Measurements from ENCODE around the gene POGZ. TPM values are rescaled to one million over a fixed set of nuclear protein-coding genes. Genes with fewer than 3 reads are reported as not detected.
"Not testable (repeated sequence)": the region's sequence is repeated elsewhere in the genome, so short reads cannot be mapped to it uniquely, and the experiment has no call there.

POGZ gene
- total and polyA plus RNA-seq, 2 of the 4 experiments (the other 2 are of a cell fraction) = 20.8 to 33.5 TPM

DNA sequence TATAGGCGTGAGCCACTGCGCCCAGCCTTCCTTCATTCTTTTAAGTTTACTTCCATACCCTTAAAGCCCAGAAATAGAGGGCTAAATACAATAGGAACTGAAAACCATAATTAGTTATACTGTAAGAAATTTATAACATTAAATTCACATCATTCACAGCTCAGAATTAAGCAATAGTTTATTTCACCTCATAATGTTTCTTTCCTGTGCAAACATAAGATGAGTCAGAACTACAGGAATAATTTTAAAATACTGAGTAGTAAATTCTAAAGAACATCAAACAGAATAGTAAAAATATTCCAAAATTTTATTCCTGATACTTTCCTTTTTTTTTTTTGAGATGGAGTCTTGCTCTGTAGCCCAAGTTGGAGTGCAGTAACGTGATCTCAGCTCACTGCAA, 24.1 kb downstream of the POGZ start:
- Histone ChIP-seq H3K27ac (ENCODE audit: insufficient read depth, low read length) (peak overlapping the region; percentile 82; the same call in 1 of the 2 replicates), H4K20me1 (ENCODE audit: insufficient read depth, low read length) (peaks cover 66% of the 10 kb centered on the region), H3K4ac (ENCODE audit: low read depth, low read length) (no peak overlapping the region), H2BK120ac (ENCODE audit: low read depth, low read length) (no peak overlapping the region), H3K18ac (ENCODE audit: low read depth, low read length) (no peak overlapping the region), H3K4me1 (ENCODE audit: control insufficient read depth, insufficient read depth, low read length) (peaks cover 10% of the 10 kb centered on the region), H3K9me1 (ENCODE audit: insufficient read depth, low read length) (peaks cover 11% of the 10 kb centered on the region; the same call in 1 of the 2 replicates), H3K9ac (ENCODE audit: low read depth, low read length) (no peak overlapping the region), H3K27me3 (ENCODE audit: control insufficient read depth, insufficient read depth, low read length) (no peaks in the 10 kb centered on the region), H4K91ac (ENCODE audit: insufficient read depth, low read depth, low read length) (no peak overlapping the region), H3K4me2 (ENCODE audit: low read depth, low read length) (peak overlapping the region; percentile 25; the same call in 1 of the 2 replicates), H2AFZ (replicated peaks; ENCODE audit: low read length, poor library complexity) (no peak overlapping the region), H3K23ac (ENCODE audit: low read depth, low read length) (no peak overlapping the region), H2BK5ac (ENCODE audit: low read depth, low read length, poor library complexity, severe bottlenecking) (peak overlapping the region; percentile 68), H3K14ac (replicated peaks; ENCODE audit: low read depth, low read length) (no peak overlapping the region), H3K79me1 (ENCODE audit: low read depth in 1 of 2, low read length in 2 of 2) (peaks cover 32 to 77% of the 10 kb centered on the region in 2 experiments), H3K9me3 (ENCODE audit: control insufficient read depth, insufficient read depth, low read length) (no peaks in the 10 kb centered on the region), H3K4me3 (ENCODE audit: insufficient read depth, low read depth, low read length) (no peak overlapping the region), H3K36me3 (ENCODE audit: control insufficient read depth, insufficient read depth, low read length) (peaks cover 13% of the 10 kb centered on the region), H4K5ac (ENCODE audit: low read depth, low read length) (no peak overlapping the region), H2AK5ac (ENCODE audit: low read depth, low read length) (no peak overlapping the region), H2BK15ac (ENCODE audit: low read depth, low read length) (no peak overlapping the region), H2BK20ac (ENCODE audit: low read depth, low read length) (no peak overlapping the region), H3K56ac (ENCODE audit: extremely low read depth, insufficient read depth, low read length) (no peak overlapping the region), H2AK9ac (replicated peaks; ENCODE audit: low read depth, low read length, poor library complexity) (no peak overlapping the region), H4K8ac (ENCODE audit: low read depth in 2 of 2, low read length in 2 of 2) (no peak overlapping the region)
- ChIA-PET POLR2A (ENCODE audit: unreplicated experiment) (interaction anchor here (0.6 kb wide), 1 partner anchor 170 kb away, joined by 4 read pairs; no protein-coding TSS in a partner anchor), CTCF (interaction anchor here (1.3 kb wide), 1 partner anchor 11 kb away, joined by 3 read pairs; no protein-coding TSS in a partner anchor)
- dilution Hi-C loops (cut with HindIII; ENCODE audit: low sequenced_read_pairs, unreplicated experiment) = no loop called here
- no CpG with 5 or more reads among the region's 3 CpGs for WGBS, 2 experiments (ENCODE audit: extremely low coverage in 2 of 2, insufficient read length in 1 of 2)
- intact Hi-C loops (cut with micrococcal nuclease) = no loop called here
- peak; percentile 20 for DNase-seq
- TF ChIP-seq FOS (IDR thresholded peaks at IDR 0.05; ENCODE audit: low read depth, low read length) (no peak; the same call in 1 of the 2 replicates), CEBPB (IDR thresholded peaks at IDR 0.05; ENCODE audit: low read depth, low read length) (peak; percentile 87)
- ATAC-seq (ENCODE audit: low read depth) = peak; percentile 77
- BruUV-seq (replicated peaks) = no TSS peak
- in situ Hi-C loops (cut with MboI; ENCODE audit: low sequenced_read_pairs) = no loop called here

- ATAC-seq (ENCODE audit: low read depth); dilution Hi-C loops (cut with HindIII; ENCODE audit: low sequenced_read_pairs, unreplicated experiment); H3K4me1 ChIP-seq (ENCODE audit: control insufficient read depth, insufficient read depth, low read length); H3K9me3 ChIP-seq (ENCODE audit: control insufficient read depth, insufficient read depth, low read length); H3K9ac ChIP-seq (ENCODE audit: low read depth, low read length); H3K4me3 ChIP-seq (ENCODE audit: insufficient read depth, low read depth, low read length); H3K56ac ChIP-seq (ENCODE audit: extremely low read depth, insufficient read depth, low read length); H3K4ac ChIP-seq (ENCODE audit: low read depth, low read length); H3K4me2 ChIP-seq (ENCODE audit: low read depth, low read length); intact Hi-C loops (cut with micrococcal nuclease); H4K91ac ChIP-seq (ENCODE audit: insufficient read depth, low read depth, low read length); H4K8ac ChIP-seq (ENCODE audit: low read depth in 2 of 2, low read length in 2 of 2); CTCF ChIA-PET; H2BK20ac ChIP-seq (ENCODE audit: low read depth, low read length); H3K27ac ChIP-seq (ENCODE audit: insufficient read depth, low read length); POLR2A ChIA-PET (ENCODE audit: unreplicated experiment); in situ Hi-C loops (cut with MboI; ENCODE audit: low sequenced_read_pairs); BruUV-seq (replicated peaks); H2AK9ac ChIP-seq (replicated peaks; ENCODE audit: low read depth, low read length, poor library complexity); H3K14ac ChIP-seq (replicated peaks; ENCODE audit: low read depth, low read length); H2BK5ac ChIP-seq (ENCODE audit: low read depth, low read length, poor library complexity, severe bottlenecking); DNase-seq; H2BK120ac ChIP-seq (ENCODE audit: low read depth, low read length); H2AFZ ChIP-seq (replicated peaks; ENCODE audit: low read length, poor library complexity); H3K27me3 ChIP-seq (ENCODE audit: control insufficient read depth, insufficient read depth, low read length); H4K5ac ChIP-seq (ENCODE audit: low read depth, low read length); H3K23ac ChIP-seq (ENCODE audit: low read depth, low read length); H3K18ac ChIP-seq (ENCODE audit: low read depth, low read length); H2BK15ac ChIP-seq (ENCODE audit: low read depth, low read length): not testable (repeated sequence)
- Histone ChIP-seq H3K9me1 (ENCODE audit: insufficient read depth, low read length) (peaks cover 11% of the 10 kb centered on the region; the same call in 1 of the 2 replicates), H3K36me3 (ENCODE audit: control insufficient read depth, insufficient read depth, low read length) (peaks cover 17% of the 10 kb centered on the region), H2AK5ac (ENCODE audit: low read depth, low read length) (0 out of 2 replicates have a peak overlapping the region, but pooled peaks have one; percentile 12), H3K79me1 (ENCODE audit: low read depth in 1 of 2, low read length in 2 of 2) (peaks cover 36 to 81% of the 10 kb centered on the region in 2 experiments), H4K20me1 (ENCODE audit: insufficient read depth, low read length) (peaks cover 59% of the 10 kb centered on the region)
- no CpG with 5 or more reads among the region's 5 CpGs for WGBS, 2 experiments (ENCODE audit: extremely low coverage in 2 of 2, insufficient read length in 1 of 2)
Measured at GRCh38 chr1:151433827-151434226, 25.5 kb downstream of the POGZ start.

Data from IMR-90 (cell line).